T-helper 17 cell (primary cell): ENCODE measurements around the gene ZNF665. TPM values are rescaled to one million over a fixed set of nuclear protein-coding genes. Genes with fewer than 3 reads are reported as not detected.
"Not testable (repeated sequence)": the region's sequence is repeated elsewhere in the genome, so short reads cannot be mapped to it uniquely, and the experiment has no call there.

Experiments
- ATAC-seq: fragments of 150-1000 bp; cut with Tn5 transposase; 2 replicates; pipeline ENCODE4 v1.10.0; 2021; ENCODE audit warnings: mild to moderate bottlenecking, moderate library complexity
- DNase-seq, 3 donors: peaks; one replicate each; pipeline versions ENCODE4 v3.0.0 to v3.0.0-alpha.2; 2020 to 2021
- H3K9me3 ChIP-seq: one replicate; pipeline ENCODE4 v1.7.0; 2013; ENCODE audit warnings: low read length, mild to moderate bottlenecking; ENCODE audit not compliant: control insufficient read depth, poor library complexity, severe bottlenecking
- H3K27ac Mint-ChIP-seq: one replicate; pipeline ENCODE4 v1.8.0; 2022; ENCODE audit warnings: mild to moderate bottlenecking, moderate library complexity, mixed read lengths
- H3K27me3 Mint-ChIP-seq: one replicate; pipeline ENCODE4 v1.8.0; 2022; ENCODE audit warnings: mixed read lengths
- H3K36me3 Mint-ChIP-seq: one replicate; pipeline ENCODE4 v1.8.0; 2022; ENCODE audit warnings: low read depth, mixed read lengths
- H3K4me1 Mint-ChIP-seq: one replicate; pipeline ENCODE4 v1.8.0; 2022; ENCODE audit warnings: mild to moderate bottlenecking, mixed read lengths
- H3K4me3 Mint-ChIP-seq: one replicate; pipeline ENCODE4 v1.8.0; 2022; ENCODE audit warnings: mild to moderate bottlenecking, moderate library complexity, mixed read lengths
- total RNA-seq, 4 donors: library from RNA in 2 of 4; stranded (reverse) in 2 of 4; gene quantifications; one replicate each; pipeline ENCODE4 v1.2.3 and lab custom pipeline; 2022 to 2026

The ZNF665 gene
- total RNA-seq, 2 donors from 2014 or later = 0.78 to 2.4 TPM

- ATAC-seq, H3K4me3 Mint-ChIP-seq, H3K4me1 Mint-ChIP-seq, H3K9me3 ChIP-seq, H3K36me3 Mint-ChIP-seq, H3K27ac Mint-ChIP-seq, DNase-seq, H3K27me3 Mint-ChIP-seq: not testable (repeated sequence)
Measured at GRCh38 chr19:53185155-53185882, 7.8 kb downstream of the ZNF665 start.

DNA sequence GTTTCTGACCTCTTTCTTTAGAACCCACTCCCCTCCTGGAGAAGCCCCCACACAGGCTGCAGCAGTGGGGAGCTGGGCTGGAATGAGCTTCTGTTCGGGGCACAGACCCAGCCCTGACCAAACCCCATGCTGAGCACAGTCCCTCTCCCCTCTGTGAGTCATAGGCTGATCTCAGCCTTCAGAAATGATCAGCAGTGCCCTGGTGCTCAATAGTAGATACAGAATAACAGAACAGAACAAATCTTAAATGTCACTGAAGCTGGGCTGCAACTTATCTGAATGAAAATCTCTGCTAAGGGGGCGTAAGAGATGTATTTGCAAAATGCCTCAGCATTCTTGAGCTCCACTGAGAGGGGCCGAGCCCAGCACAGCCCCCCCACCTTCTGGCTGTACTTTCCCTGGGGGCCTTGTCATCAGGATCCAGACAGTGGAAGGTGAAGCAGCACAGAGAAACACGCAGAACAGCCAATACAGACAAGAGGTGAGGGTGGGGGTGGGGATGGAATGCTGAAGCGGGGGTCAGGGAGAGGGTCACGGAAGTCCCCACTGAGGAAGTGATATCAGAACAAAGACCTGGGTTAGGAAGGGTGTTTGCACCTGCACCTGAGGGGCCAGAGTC lies 9.9 kb downstream of the ZNF665 start:
- H3K36me3 Mint-ChIP-seq = peaks cover 4% of the 10 kb centered on the region
- no peak overlapping the region for H3K4me3 Mint-ChIP-seq
- H3K4me1 Mint-ChIP-seq = no peaks in the 10 kb centered on the region
- no peaks in the 10 kb centered on the region for H3K9me3 ChIP-seq
- H3K27me3 Mint-ChIP-seq = no peaks in the 10 kb centered on the region
- no peak overlapping the region for H3K27ac Mint-ChIP-seq
- ATAC-seq (no peak), DNase-seq (no peak)

GRCh38 chr19:53182202-53182601 lies 11.0 kb downstream of the ZNF665 start:
- no peaks in the 10 kb centered on the region for H3K9me3 ChIP-seq
- ATAC-seq (no peak), DNase-seq (no peak)
- Mint-ChIP-seq H3K36me3 (peaks cover 4% of the 10 kb centered on the region), H3K27ac (no peak overlapping the region), H3K4me1 (no peaks in the 10 kb centered on the region), H3K4me3 (no peak overlapping the region), H3K27me3 (no peaks in the 10 kb centered on the region)

DNA sequence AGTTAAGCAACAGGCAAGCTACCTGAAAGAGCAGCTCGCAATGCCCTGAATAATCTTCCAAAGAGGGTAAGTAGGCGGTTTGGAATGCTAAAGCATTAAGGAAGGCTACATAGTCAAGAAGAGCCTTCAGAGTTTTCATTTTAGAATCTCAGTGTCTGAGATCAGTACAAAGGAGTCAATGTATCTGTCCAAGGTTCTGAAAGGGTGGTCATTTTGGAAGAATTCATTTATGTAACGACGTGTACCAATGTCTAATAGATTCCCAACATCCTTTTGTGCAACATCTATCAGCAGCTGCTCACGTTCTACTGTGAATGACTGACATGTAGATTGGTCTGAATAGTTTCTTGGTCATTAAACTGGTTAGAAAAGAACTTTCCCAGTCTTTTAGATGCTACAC lies 15.2 kb downstream of the ZNF665 start:
- Mint-ChIP-seq H3K27ac (no peak overlapping the region), H3K36me3 (peaks cover 2% of the 10 kb centered on the region), H3K4me3 (no peak overlapping the region), H3K4me1 (no peaks in the 10 kb centered on the region), H3K27me3 (no peaks in the 10 kb centered on the region)
- no peaks in the 10 kb centered on the region for H3K9me3 ChIP-seq
- ATAC-seq = no peak
- no peak for DNase-seq

- DNase-seq (no peak), ATAC-seq (no peak)
- H3K27me3 Mint-ChIP-seq = no peaks in the 10 kb centered on the region
- no peak overlapping the region for H3K27ac Mint-ChIP-seq
- H3K4me3 Mint-ChIP-seq = no peak overlapping the region
- H3K36me3 Mint-ChIP-seq = peaks cover 2% of the 10 kb centered on the region
- H3K4me1 Mint-ChIP-seq = no peaks in the 10 kb centered on the region
- H3K9me3 ChIP-seq = no peaks in the 10 kb centered on the region
Measured at GRCh38 chr19:53172889-53173288, 20.3 kb downstream of the ZNF665 start.

DNA sequence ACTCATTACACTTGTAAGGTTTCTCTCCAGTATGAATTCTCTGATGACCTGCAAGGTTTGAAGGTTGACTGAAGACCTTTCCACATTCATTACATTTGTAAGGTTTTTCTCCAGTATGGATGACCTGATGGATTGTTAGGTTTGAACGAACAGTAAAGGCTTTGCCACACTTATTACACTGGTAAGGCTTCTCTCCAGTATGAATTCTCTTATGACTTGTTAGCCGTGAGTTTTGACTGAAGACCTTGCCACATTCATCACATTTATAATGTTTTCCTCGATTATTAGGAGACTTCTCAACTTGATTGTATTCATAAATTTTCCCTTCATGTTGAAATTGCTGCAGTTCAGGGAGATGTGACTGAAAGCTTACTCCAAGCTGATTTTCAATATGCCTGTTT lies 27.5 kb downstream of the ZNF665 start:
- H3K9me3 ChIP-seq = peaks cover 7% of the 10 kb centered on the region
- ATAC-seq = no peak
- no peak overlapping the region for H3K27ac Mint-ChIP-seq

GRCh38 chr19:53161123-53161522 lies 32.0 kb downstream of the ZNF665 start:
- no peaks in the 10 kb centered on the region for H3K36me3 Mint-ChIP-seq
- no peak for DNase-seq
- H3K9me3 ChIP-seq = peaks cover 6% of the 10 kb centered on the region
- H3K4me1 Mint-ChIP-seq = peaks cover 3% of the 10 kb centered on the region
- no peaks in the 10 kb centered on the region for H3K27me3 Mint-ChIP-seq
- H3K27ac Mint-ChIP-seq = no peak overlapping the region
- ATAC-seq = no peak
- no peak overlapping the region for H3K4me3 Mint-ChIP-seq

More for the DNA sequence above, 27.5 kb downstream of the ZNF665 start:
- H3K4me3 Mint-ChIP-seq = no peak overlapping the region
- H3K36me3 Mint-ChIP-seq = no peaks in the 10 kb centered on the region
- no peaks in the 10 kb centered on the region for H3K4me1 Mint-ChIP-seq
- DNase-seq = no peak
- no peaks in the 10 kb centered on the region for H3K27me3 Mint-ChIP-seq

GRCh38 chr19:53160350-53160749 lies 32.8 kb downstream of the ZNF665 start:
- Mint-ChIP-seq H3K4me1 (peaks cover 3% of the 10 kb centered on the region), H3K27me3 (no peaks in the 10 kb centered on the region), H3K4me3 (no peak overlapping the region), H3K27ac (no peak overlapping the region), H3K36me3 (no peaks in the 10 kb centered on the region)
- ATAC-seq (no peak), DNase-seq (no peak)
- H3K9me3 ChIP-seq = peaks cover 3% of the 10 kb centered on the region

- peaks cover 3% of the 10 kb centered on the region for H3K9me3 ChIP-seq
Measured at GRCh38 chr19:53158119-53158656, 35.0 kb downstream of the ZNF665 start.

DNA sequence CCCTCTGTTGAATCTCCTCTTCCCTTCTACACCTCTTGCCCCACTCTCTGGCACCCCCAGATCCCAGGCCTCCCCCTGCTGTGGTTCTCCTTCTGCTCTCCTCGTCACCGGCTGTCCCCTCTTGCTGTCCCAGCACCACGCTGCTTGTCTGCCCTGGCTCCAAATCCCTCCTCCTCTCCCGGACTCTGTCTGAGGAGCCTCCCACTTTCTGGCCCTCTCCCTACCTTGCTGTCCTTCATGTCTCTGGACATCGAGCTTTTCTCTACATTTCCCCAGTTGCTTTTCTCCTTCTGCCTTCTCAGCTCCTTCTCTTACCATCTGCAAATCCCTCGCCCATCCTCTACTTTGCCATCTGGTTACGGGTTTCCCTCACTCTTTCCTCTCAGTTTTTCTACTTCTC lies 35.5 kb downstream of the ZNF665 start:
- H3K27ac Mint-ChIP-seq = no peak overlapping the region
- peaks cover 3% of the 10 kb centered on the region for H3K9me3 ChIP-seq
- peak overlapping the region; percentile 9 for H3K4me3 Mint-ChIP-seq
- H3K4me1 Mint-ChIP-seq = peaks cover 3% of the 10 kb centered on the region
- no peak for DNase-seq
- H3K36me3 Mint-ChIP-seq = peaks cover 2% of the 10 kb centered on the region
- no peak for ATAC-seq
- no peaks in the 10 kb centered on the region for H3K27me3 Mint-ChIP-seq

More at GRCh38 chr19:53158119-53158656, 35.0 kb downstream of the ZNF665 start:
- H3K27ac Mint-ChIP-seq = peak overlapping the region; percentile 6
- H3K27me3 Mint-ChIP-seq = no peaks in the 10 kb centered on the region
- DNase-seq (peak; percentile 9 to 17 (median 16)), ATAC-seq (peak; percentile 47)
- H3K4me3 Mint-ChIP-seq = peak overlapping the region; percentile 9
- H3K4me1 Mint-ChIP-seq = peaks cover 3% of the 10 kb centered on the region
- H3K36me3 Mint-ChIP-seq = peaks cover 2% of the 10 kb centered on the region

DNA sequence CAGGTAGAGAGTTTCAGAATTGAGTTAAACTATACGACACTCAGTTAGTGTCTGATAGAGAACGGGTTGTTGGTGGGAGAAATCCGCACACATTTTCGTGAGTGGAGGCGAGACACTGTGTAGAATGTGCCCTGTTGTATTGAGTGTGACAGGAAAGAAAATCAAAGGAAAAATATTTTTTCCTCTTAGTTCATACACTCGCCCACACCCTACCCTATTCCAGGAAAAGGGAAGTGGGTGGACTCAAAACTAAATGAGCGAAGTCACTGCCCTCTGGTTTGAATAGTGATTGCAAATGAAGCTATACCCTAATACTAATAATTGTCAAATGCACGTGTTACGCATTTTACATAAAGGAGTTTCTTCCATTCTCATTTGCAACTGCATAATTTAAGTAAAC lies 36.3 kb downstream of the ZNF665 start:
- peaks cover 2% of the 10 kb centered on the region for H3K36me3 Mint-ChIP-seq
- no peak for ATAC-seq
- H3K4me3 Mint-ChIP-seq = peak overlapping the region; percentile 9
- no peak overlapping the region for H3K27ac Mint-ChIP-seq
- peaks cover 3% of the 10 kb centered on the region for H3K4me1 Mint-ChIP-seq
- H3K9me3 ChIP-seq = peaks cover 3% of the 10 kb centered on the region
- no peak for DNase-seq
- H3K27me3 Mint-ChIP-seq = no peaks in the 10 kb centered on the region

DNA sequence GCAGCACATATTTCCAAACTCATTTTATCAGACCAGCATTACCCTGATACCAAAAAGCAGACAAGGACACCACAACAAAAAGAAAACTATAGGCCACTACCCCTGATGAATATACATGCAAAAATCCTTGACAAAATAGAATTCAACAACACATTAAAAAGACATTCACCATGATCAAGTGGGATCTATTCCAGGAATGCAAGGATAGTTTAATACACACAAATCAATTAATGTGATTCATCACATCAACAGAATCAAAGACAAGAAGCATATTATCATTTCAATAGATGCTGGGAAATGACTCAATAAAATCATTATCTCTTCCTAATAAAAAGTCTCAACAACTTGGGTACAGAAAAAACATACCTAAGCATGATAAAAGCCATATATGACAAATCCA lies 45.5 kb downstream of the ZNF665 start:
- Mint-ChIP-seq H3K27ac (no peak overlapping the region), H3K27me3 (no peaks in the 10 kb centered on the region)
- peaks cover 23% of the 10 kb centered on the region for H3K9me3 ChIP-seq

GRCh38 chr19:53140351-53140750 lies 52.8 kb downstream of the ZNF665 start:
- no peak overlapping the region for H3K27ac Mint-ChIP-seq
- no peak overlapping the region for H3K4me3 Mint-ChIP-seq
- no peaks in the 10 kb centered on the region for H3K27me3 Mint-ChIP-seq
- H3K9me3 ChIP-seq = peaks cover 34% of the 10 kb centered on the region
- DNase-seq (no peak), ATAC-seq (no peak)
- no peaks in the 10 kb centered on the region for H3K4me1 Mint-ChIP-seq
- no peaks in the 10 kb centered on the region for H3K36me3 Mint-ChIP-seq

More for the DNA sequence above, 45.5 kb downstream of the ZNF665 start:
- H3K4me3 Mint-ChIP-seq = no peak overlapping the region
- ATAC-seq (no peak), DNase-seq (no peak)
- no peaks in the 10 kb centered on the region for H3K4me1 Mint-ChIP-seq
- H3K36me3 Mint-ChIP-seq = peaks cover 3% of the 10 kb centered on the region
